GM12892 (cell line): ENCODE measurements around the gene AHRR.
"Not testable (repeated sequence)": the region's sequence is repeated elsewhere in the genome, so short reads cannot be mapped to it uniquely, and the experiment has no call there.

Experiments
- DNase-seq: peaks from one replicate; pipeline ENCODE4 v3.0.0; 2011; ENCODE audit not compliant: insufficient read length
- FAIRE-seq: peaks from 2 replicates; lab custom pipeline; 2011; peaks lifted over from hg19 to GRCh38; lab: Jason Lieb, UNC
- POLR2A ChIP-seq: IDR thresholded peaks from 2 replicates; pipeline ENCODE4 v1.6.1; 2011; ENCODE audit warnings: low read depth, low read length, control low read depth
- POLR2AphosphoS5 ChIP-seq: IDR thresholded peaks from 2 replicates; pipeline ENCODE4 v1.6.1; 2011; ENCODE audit warnings: low read depth, low read length, control low read depth
- TAF1 ChIP-seq: IDR thresholded peaks from 2 replicates; pipeline ENCODE4 v1.6.1; 2011; ENCODE audit warnings: low read depth, mild to moderate bottlenecking, control low read depth, low read length, borderline replicate concordance

AHRR gene

DNA sequence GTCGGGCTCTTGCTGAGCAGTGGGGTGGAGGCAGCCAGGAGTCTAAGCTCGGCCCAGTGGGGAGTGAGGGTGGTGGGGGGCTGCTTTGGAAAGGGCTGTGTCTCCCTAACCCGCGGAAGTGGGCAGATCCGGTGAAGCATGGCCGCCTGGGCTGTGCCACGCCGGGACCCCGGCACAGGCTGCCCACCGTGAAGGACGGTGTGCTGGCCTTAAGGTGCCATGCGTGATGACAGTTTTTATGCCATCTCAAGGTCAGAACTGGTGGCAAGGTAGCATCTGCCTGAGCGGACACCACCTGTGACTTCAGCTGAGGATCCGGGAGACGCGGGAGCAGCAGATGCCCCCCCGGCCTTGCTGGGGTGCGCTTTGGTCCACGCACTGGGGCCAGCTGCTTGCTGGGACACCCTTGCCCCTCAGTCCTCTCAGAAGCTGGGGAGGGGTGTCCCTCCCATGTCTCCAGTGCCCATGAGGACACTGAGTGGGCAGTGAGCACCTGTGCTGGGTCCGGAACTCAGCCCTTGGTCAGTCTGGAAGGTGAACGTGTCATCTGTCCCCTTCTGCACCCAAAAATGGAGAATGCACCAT is 53.9 kb downstream of the AHRR start:
- DNase-seq (no peak), FAIRE-seq (no peak)
- TF ChIP-seq POLR2AphosphoS5 = 0 out of 2 replicates have a peak, but pooled peaks have one; percentile 3
- TF ChIP-seq POLR2A = no peak; the same call in 1 of the 2 replicates

DNA sequence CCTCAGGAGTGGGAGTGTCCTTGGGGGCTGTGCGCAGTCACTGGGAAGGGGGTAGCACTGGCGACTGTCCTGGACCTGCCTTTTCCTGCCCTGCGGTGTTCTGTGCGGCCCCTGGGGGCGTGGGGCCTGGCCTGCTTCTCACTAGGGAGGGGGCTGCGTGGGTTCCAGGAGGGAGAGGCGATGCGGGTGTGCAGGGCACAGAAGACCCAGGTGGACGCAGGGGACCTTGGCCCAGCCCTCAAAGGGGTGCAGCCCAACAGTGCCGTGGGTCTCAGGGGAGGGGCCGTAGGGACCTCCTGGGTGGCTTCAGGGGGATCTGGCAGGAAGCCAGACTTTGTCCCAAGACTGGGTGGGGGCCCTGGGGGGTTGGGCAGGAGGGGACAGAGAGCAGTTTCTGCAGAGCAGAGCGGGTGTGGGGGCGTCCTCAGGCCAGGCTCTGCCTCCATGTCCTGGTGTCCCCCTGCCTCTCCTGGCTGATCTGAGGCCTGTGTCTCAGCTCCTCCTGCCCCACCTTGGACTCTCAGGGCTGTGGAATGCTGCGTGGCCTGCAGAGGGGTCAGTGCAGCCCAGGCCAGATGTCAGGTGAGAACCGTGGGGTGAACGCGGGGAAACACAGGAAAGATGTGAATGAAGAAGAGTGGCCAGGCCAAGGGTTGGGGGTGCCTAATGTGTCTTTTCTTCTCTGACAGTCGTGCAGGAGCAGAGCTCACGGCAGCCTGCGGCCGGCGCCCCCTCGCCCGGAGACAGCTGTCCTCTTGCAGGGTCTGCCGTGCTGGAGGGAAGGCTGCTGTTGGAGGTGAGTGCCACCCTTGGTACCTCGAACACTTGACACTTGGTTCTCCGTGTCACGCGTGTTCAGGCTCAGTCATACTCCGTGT is 54.6 kb downstream of the AHRR start:
- TF ChIP-seq TAF1 = no peak
- TF ChIP-seq POLR2A = peak; percentile 32; the same call in 1 of the 2 replicates
- TF ChIP-seq POLR2AphosphoS5 = no peak
- FAIRE-seq = peak; percentile 38
- no peak for DNase-seq

DNA sequence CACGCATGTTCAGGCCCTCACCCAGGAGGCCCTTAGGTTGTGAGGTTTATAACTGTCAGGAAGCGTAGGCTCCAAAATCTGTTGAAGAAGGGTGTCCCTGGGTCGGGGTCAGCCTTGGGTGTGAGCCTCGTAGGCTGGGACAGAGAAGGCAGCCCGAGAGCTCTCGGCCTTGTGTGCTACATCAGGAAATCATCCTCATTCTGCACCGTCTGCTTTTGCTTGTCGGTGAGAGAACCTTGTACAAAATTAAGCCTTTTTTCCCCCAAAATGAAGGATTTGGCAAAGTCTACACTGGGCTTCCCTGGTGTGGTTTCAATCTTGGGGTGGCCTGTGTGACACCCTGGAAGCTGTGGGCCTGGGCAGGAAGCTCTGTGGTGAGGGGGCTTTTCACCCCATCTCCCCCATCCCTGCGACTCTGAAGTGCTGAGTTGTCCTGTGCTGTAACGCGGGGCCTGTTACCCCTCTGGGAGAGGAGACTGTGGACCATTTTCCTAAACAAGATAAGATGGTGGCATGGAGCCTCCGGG is 55.3 kb downstream of the AHRR start:
- no peak for TF ChIP-seq TAF1
- TF ChIP-seq POLR2AphosphoS5 = no peak
- no peak for TF ChIP-seq POLR2A
- FAIRE-seq = no peak

DNA sequence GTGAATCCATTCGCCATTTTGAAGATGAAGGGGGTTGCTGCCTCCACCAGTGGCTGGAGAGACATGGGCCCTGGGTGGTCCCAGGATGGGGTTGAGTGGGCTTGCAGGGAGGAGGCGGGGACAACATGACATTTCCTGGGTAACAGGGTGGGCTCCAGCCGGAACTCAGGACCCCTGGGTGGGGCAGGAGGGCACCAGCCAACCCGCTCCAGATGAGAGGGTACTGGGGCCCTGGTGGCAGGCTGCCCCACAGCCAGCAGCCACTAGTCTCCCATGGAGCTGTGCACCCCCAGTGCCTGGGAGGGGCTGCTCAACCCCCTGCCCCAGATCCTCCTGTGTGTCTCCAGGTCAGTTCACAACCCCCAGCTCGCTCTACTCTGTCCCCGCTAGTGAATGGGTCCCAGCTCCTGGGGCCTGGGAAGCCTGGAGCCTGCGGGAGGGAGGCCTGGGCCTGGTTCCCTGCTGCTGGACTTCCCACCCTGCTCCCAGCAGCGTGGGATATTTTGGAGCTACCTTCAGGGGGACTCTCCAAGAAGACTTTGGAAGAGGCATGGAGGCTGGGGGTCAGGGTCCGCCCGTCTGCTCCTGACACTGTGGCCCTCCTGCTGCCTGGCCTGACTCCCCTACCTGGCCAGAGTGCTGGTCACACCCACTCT is 55.9 kb downstream of the AHRR start:
- DNase-seq (no peak), FAIRE-seq (no peak)
- TF ChIP-seq POLR2AphosphoS5 (no peak), POLR2A (0 out of 2 replicates have a peak, but pooled peaks have one; percentile 5)

More for the DNA sequence above, 55.3 kb downstream of the AHRR start:
- DNase-seq = no peak

DNA sequence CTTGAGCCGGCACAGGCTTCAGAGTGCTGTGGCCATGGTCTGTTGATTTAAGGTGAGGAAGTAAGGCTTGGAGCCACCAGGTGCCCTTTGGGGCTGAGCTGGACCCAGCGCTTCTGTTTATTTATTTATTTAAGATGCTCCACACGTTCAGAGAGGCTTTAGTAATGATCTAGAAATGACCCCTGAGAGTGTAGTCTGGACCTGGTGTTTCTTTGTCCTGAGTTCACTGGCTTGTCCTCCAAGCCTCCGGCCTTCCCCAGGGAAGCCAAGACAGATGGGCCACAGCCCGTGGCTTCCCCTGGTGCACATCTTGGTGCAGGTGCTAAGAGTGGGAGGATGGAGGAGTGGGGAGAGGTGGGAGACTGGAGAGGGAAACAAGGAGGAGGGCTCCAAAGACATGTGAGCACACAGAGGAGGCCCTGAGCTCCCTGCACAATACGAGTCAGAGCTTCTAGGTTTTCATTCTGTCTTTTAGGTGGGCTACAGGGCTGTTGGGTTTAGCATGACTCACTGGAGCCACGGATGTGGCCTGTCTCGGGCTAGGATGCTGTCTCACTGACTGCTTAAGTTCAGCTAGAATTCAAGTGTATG is 56.9 kb downstream of the AHRR start:
- no peak for TF ChIP-seq POLR2A
- no peak for TF ChIP-seq TAF1
- no peak for TF ChIP-seq POLR2AphosphoS5
- DNase-seq (no peak), FAIRE-seq (no peak)

DNA sequence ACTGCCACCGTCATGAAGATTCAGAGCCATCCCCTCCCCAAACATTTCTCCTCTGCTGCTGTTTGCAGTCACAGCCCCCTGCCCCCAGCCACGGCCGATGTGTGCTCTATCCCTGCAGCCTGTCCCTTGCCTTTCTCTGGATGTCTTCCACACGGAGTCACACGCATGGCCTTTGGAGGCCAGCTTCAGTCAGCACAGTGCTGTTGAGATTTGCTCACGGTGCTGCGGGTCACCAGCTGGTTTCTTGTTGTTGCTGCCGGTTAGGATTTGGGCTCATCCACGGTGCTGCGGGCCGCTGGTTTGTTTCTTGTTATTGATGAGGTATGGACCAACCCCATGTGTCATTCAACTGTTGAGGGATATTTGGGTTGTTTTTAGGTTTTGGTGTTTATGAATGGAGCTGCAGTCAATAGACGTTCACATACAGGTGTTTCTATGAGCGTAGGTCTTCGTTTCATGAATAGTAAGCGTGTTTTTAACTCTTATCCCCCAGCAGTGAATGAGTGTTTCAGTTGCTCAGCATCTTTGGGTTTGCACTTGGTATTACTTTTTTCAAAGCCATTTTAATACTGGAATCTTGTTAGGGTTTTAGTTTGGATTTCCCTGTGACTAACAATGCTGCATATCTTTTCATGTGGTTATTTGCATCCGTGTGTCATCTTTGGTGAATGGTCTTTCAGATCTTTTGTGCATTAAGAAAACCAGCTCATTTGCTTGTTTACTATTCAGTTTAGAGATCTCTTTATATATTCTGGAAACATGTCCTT is 57.6 kb downstream of the AHRR start:
- FAIRE-seq = no peak
- DNase-seq = no peak
- TF ChIP-seq POLR2AphosphoS5 (no peak), POLR2A (no peak), TAF1 (no peak)

DNA sequence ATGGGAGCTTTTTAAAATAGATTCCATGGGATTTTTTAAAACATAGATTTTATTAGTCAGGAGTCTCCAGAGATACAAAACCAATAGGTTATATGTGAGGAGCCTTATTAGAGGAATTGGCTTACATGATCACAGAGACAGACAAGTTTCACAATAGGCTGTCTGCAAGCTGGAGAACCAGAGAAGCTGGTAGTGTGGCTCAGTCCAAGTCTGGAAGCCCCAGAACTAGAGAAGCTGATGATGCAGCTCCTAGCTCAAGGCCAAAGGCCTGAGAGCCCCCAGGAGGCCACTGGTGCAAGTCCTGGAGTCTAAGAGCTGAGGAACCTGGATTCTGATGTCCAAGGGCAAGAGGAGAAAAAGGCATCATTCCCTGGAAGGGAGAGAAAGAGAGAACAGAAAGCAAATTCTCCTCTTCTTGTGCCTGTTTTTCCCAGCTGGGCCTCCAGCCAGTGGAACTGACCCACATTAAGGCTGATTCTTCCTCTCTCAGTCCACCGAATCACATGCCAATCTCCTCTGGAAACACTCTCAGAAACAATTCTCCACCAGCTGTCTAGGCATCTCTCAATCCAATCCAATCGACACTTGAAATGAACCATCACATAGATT is 59.3 kb downstream of the AHRR start:
- DNase-seq (no peak), FAIRE-seq (no peak)
- TF ChIP-seq POLR2A = no peak
- no peak for TF ChIP-seq POLR2AphosphoS5
- no peak for TF ChIP-seq TAF1

DNA sequence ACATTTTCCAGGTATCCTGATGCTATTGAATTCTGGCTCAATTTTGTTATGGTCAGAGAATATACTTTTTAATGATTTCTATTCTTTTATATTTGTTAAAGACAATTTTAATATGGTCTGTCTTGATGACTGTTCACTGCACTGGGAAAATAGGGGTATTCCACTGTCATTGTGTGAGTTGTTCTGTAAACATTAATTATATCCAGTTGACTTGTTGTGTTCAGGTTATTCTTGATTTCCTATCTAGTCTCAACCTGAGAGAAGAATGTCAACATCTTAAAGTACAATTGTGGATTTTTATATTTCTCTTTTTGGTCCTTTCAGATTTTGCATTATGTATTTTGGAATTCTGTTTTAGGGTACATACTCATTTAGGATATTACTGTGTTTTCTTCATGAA is 61.6 kb downstream of the AHRR start:
- DNase-seq (no peak), FAIRE-seq (no peak)
- TF ChIP-seq POLR2AphosphoS5 (no peak), POLR2A (no peak), TAF1 (no peak)

DNA sequence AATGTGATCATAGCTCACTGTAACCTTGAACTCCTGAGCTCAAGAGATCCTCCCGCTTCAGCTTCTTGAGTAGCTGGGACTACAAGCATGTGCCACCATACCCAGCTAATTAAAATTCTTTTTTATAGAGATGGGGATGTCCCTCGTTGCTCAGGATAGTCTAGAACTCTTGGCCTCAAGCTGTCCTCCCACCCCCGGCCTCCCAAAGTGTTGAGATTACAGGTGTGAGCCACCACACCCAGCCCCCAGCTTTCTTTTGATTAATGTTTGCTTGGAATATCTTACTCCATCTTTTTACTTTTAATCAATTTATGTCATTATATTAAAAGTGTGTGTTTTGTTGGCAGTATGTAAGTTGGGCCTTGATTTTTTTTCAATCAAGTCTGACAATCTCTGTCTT is 62.1 kb downstream of the AHRR start:
- no peak for DNase-seq
- no peak for FAIRE-seq
- TF ChIP-seq POLR2A (no peak), TAF1 (no peak), POLR2AphosphoS5 (no peak)

DNA sequence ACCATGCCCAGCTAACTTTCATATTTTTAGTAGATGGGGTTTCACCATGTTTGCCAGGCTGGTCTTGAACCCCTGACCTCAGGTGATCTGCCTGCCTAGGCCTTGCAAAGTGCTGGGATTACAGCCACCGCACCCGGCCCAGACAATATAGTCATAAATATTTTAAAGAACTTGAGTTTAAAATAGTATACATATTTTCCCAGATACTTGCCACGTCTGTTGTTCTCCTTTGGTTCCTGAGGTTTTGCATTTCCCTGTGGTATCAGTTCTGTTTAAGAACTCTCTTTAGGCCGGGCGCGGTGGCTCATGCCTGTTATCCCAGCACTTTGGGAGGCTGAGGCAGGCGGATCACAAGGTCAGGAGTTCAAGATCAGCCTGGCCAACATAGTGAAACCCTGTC is 63.1 kb downstream of the AHRR start:
- DNase-seq, FAIRE-seq: not testable (repeated sequence)

DNA sequence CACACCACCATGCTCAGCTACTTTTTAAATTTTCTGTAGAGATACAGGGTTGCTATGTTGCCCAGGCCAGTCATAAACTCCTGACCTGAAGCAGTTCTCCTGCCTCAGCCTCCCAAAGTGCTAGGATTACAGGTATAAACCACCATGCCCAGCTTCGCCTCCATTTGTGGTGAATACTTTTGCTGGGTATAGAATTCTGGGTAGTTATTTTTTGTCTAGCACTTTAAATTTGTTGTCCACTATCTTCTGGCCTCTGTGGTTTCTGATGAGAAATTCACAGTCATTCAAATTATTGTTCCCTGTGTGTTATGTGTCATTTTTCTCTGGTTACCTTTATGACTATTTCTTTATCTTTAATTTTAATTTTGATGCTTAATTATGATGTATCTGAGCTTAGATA is 63.8 kb downstream of the AHRR start:
- no peak for DNase-seq
- no peak for FAIRE-seq
- TF ChIP-seq TAF1 (no peak), POLR2AphosphoS5 (no peak), POLR2A (no peak)
